Astrocyte (in vitro differentiated cells and primary cell): ENCODE data around the gene NCAPD2. TPM values are rescaled to one million over a fixed set of nuclear protein-coding genes. Genes with fewer than 3 reads are reported as not detected.
A peak's percentile ranks its signal among the peaks of the same experiment; 100 is the strongest.

Experiments used
- DNase-seq: peaks from one replicate; pipeline ENCODE4 v3.0.0-alpha.2; 2010; ENCODE audit warnings: low read depth
- FAIRE-seq: peaks from 2 replicates; lab custom pipeline; 2011; peaks lifted over from hg19 to GRCh38; lab: Jason Lieb, UNC
- H2AFZ ChIP-seq: 2 replicates; pipeline ENCODE4 v1.6.0; 2012; ENCODE audit warnings: low read depth, low read length, inconsistent platforms
- H3K27ac ChIP-seq: 2 replicates; pipeline ENCODE4 v1.5.1; 2011; ENCODE audit warnings: low read depth, low read length, inconsistent platforms
- H3K27me3 ChIP-seq: 2 replicates; pipeline ENCODE4 v1.6.0; 2011; ENCODE audit warnings: low read length, inconsistent platforms; ENCODE audit not compliant: insufficient read depth
- H3K36me3 ChIP-seq: 2 replicates; pipeline ENCODE4 v1.5.1; 2011; ENCODE audit warnings: low read length, inconsistent platforms; ENCODE audit not compliant: insufficient read depth
- H3K4me1 ChIP-seq: 2 replicates; pipeline ENCODE4 v1.5.1; 2011; ENCODE audit warnings: low read length, inconsistent platforms; ENCODE audit not compliant: insufficient read depth
- H3K4me2 ChIP-seq: 2 replicates; pipeline ENCODE4 v1.6.0; 2012; ENCODE audit warnings: low read length, inconsistent platforms
- H3K4me3 ChIP-seq: 2 replicates; pipeline ENCODE4 v1.5.1; 2011; ENCODE audit warnings: low read depth, mild to moderate bottlenecking, low read length, inconsistent platforms; ENCODE audit not compliant: insufficient read depth
- H3K79me2 ChIP-seq: 2 replicates; pipeline ENCODE4 v1.6.0; 2012; ENCODE audit warnings: mild to moderate bottlenecking, low read length, inconsistent platforms; ENCODE audit not compliant: insufficient read depth
- H3K9ac ChIP-seq: 2 replicates; pipeline ENCODE4 v1.6.0; 2012; ENCODE audit warnings: mild to moderate bottlenecking, low read length, inconsistent platforms
- H3K9me3 ChIP-seq: 2 replicates; pipeline ENCODE4 v1.5.1; 2012; ENCODE audit warnings: low read depth, mild to moderate bottlenecking, low read length, inconsistent platforms; ENCODE audit not compliant: insufficient read depth
- H4K20me1 ChIP-seq: 2 replicates; pipeline ENCODE4 v1.6.0; 2012; ENCODE audit warnings: low read length, inconsistent platforms; ENCODE audit not compliant: insufficient read depth
- H3K27ac Mint-ChIP-seq: one replicate; pipeline ENCODE4 v1.8.0; 2021; ENCODE audit warnings: mild to moderate bottlenecking, mixed read lengths; ENCODE audit not compliant: unreplicated experiment
- H3K27me3 Mint-ChIP-seq: one replicate; pipeline ENCODE4 v1.8.0; 2021; ENCODE audit warnings: low read depth, mixed read lengths; ENCODE audit not compliant: unreplicated experiment
- H3K36me3 Mint-ChIP-seq: one replicate; pipeline ENCODE4 v1.8.0; 2021; ENCODE audit warnings: low read depth, mixed read lengths; ENCODE audit not compliant: unreplicated experiment
- H3K4me1 Mint-ChIP-seq: one replicate; pipeline ENCODE4 v1.8.0; 2021; ENCODE audit warnings: low read depth, mixed read lengths; ENCODE audit not compliant: unreplicated experiment
- H3K4me3 Mint-ChIP-seq: one replicate; pipeline ENCODE4 v1.8.0; 2021; ENCODE audit warnings: mild to moderate bottlenecking, moderate library complexity, mixed read lengths; ENCODE audit not compliant: unreplicated experiment
- H3K9me3 Mint-ChIP-seq: one replicate; pipeline ENCODE4 v1.8.0; 2021; ENCODE audit warnings: mild to moderate bottlenecking, mixed read lengths; ENCODE audit not compliant: unreplicated experiment
- CTCF ChIP-seq: IDR thresholded peaks from 2 replicates; pipeline ENCODE4 v1.5.1; 2011; ENCODE audit warnings: low read depth, mild to moderate bottlenecking, inconsistent platforms, low read length, moderate library complexity; ENCODE audit not compliant: insufficient read depth
- EZH2 ChIP-seq: IDR thresholded peaks from 2 replicates; pipeline ENCODE4 v1.6.1; 2012; ENCODE audit warnings: mild to moderate bottlenecking, low read length, inconsistent platforms; ENCODE audit not compliant: insufficient read depth
- total RNA-seq: library from RNA; stranded (reverse); gene quantifications from 2 replicates; pipeline ENCODE4 v1.2.1, GENCODE V29; 2021

Gene NCAPD2
- total RNA-seq, 1 donor from 2014 or later: 18.6 TPM

GRCh38 chr12:6563448-6564050, 69.6 kb downstream of the NCAPD2 start:
- peaks cover 5% of the 10 kb centered on the region for H3K4me1 ChIP-seq
- no peaks in the 10 kb centered on the region for H3K9me3 ChIP-seq
- TF ChIP-seq EZH2: no peak
- TF ChIP-seq CTCF: peak; percentile 68
- H3K27ac ChIP-seq: no peak overlapping the region
- H3K4me1 Mint-ChIP-seq: peaks cover 6% of the 10 kb centered on the region
- H4K20me1 ChIP-seq: peaks cover 68% of the 10 kb centered on the region
- no peak overlapping the region for H3K4me3 ChIP-seq
- no peaks in the 10 kb centered on the region for H3K9me3 Mint-ChIP-seq
- H3K27ac Mint-ChIP-seq: peak overlapping the region; percentile 8
- no peak for DNase-seq
- peaks cover 66% of the 10 kb centered on the region for H3K79me2 ChIP-seq
- no peak overlapping the region for H3K4me2 ChIP-seq
- H3K9ac ChIP-seq: no peak overlapping the region
- H3K36me3 ChIP-seq: peaks cover 59% of the 10 kb centered on the region
- H3K36me3 Mint-ChIP-seq: peaks cover 29% of the 10 kb centered on the region
- FAIRE-seq: no peak
- no peaks in the 10 kb centered on the region for H3K27me3 Mint-ChIP-seq
- no peak overlapping the region for H3K4me3 Mint-ChIP-seq
- no peak overlapping the region for H2AFZ ChIP-seq
- no peaks in the 10 kb centered on the region for H3K27me3 ChIP-seq

GRCh38 chr12:6567112-6567670, 73.3 kb downstream of the NCAPD2 start:
- no peak for TF ChIP-seq CTCF
- no peak for TF ChIP-seq EZH2
- no peak for FAIRE-seq
- H3K9me3 ChIP-seq: no peaks in the 10 kb centered on the region
- H3K27ac ChIP-seq: no peak overlapping the region
- no peaks in the 10 kb centered on the region for H3K27me3 ChIP-seq
- H3K4me2 ChIP-seq: peak overlapping the region; percentile 91
- Mint-ChIP-seq H3K36me3 (peaks cover 19% of the 10 kb centered on the region), H3K4me1 (peaks cover 9% of the 10 kb centered on the region), H3K9me3 (no peaks in the 10 kb centered on the region), H3K27me3 (no peaks in the 10 kb centered on the region), H3K4me3 (peak overlapping the region; percentile 91), H3K27ac (peak overlapping the region; percentile 93)
- no peak for DNase-seq
- peaks cover 43% of the 10 kb centered on the region for H3K36me3 ChIP-seq
- peak overlapping the region; percentile 90 for H3K4me3 ChIP-seq
- no peak overlapping the region for H2AFZ ChIP-seq
- H4K20me1 ChIP-seq: peaks cover 58% of the 10 kb centered on the region
- H3K4me1 ChIP-seq: peaks cover 5% of the 10 kb centered on the region
- H3K79me2 ChIP-seq: peaks cover 60% of the 10 kb centered on the region
- H3K9ac ChIP-seq: peak overlapping the region; percentile 90

GRCh38 chr12:6569312-6569711, 75.4 kb downstream of the NCAPD2 start:
- H3K9me3 Mint-ChIP-seq: no peaks in the 10 kb centered on the region
- H3K4me2 ChIP-seq: no peak overlapping the region
- no peaks in the 10 kb centered on the region for H3K27me3 Mint-ChIP-seq
- no peaks in the 10 kb centered on the region for H3K27me3 ChIP-seq
- no peak for TF ChIP-seq EZH2
- TF ChIP-seq CTCF: no peak
- peaks cover 42% of the 10 kb centered on the region for H3K79me2 ChIP-seq
- peak overlapping the region; percentile 91 for H3K4me3 Mint-ChIP-seq
- peaks cover 18% of the 10 kb centered on the region for H3K36me3 Mint-ChIP-seq
- H3K4me1 Mint-ChIP-seq: peaks cover 9% of the 10 kb centered on the region
- H3K4me3 ChIP-seq: no peak overlapping the region
- H3K36me3 ChIP-seq: peaks cover 44% of the 10 kb centered on the region
- H3K27ac Mint-ChIP-seq: peak overlapping the region; percentile 85
- no peak for DNase-seq
- H3K9me3 ChIP-seq: no peaks in the 10 kb centered on the region
- no peak overlapping the region for H3K9ac ChIP-seq
- peaks cover 42% of the 10 kb centered on the region for H4K20me1 ChIP-seq
- no peak for FAIRE-seq
- no peak overlapping the region for H3K27ac ChIP-seq
- no peak overlapping the region for H2AFZ ChIP-seq
- peaks cover 5% of the 10 kb centered on the region for H3K4me1 ChIP-seq
